NCI-H2196 treated with DMSO at 0.1 percent for 48 hours (cell line): ENCODE data around the gene FAM89A.
"Not testable (repeated sequence)": the region's sequence is repeated elsewhere in the genome, so short reads cannot be mapped to it uniquely, and the experiment has no call there.

Experiments
- DNase-seq: peaks from one replicate; lab custom pipeline; 2025; ENCODE audit not compliant: unreplicated experiment; lab: John Stamatoyannopoulos, UW

Gene FAM89A

GRCh38 chr1:231000201-231000600 is 39.9 kb downstream of the FAM89A start:
- DNase-seq: no peak

- no peak for DNase-seq
Observed at GRCh38 chr1:230994860-230995259, 45.2 kb downstream of the FAM89A start.

GRCh38 chr1:230992100-230992774 is 47.8 kb downstream of the FAM89A start:
- DNase-seq: peak; percentile 23

- DNase-seq: no peak
Observed at GRCh38 chr1:230987448-230987847, 52.6 kb downstream of the FAM89A start.

GRCh38 chr1:230986976-230987375 is 53.1 kb downstream of the FAM89A start:
- no peak for DNase-seq

GRCh38 chr1:230985711-230986110 is 54.3 kb downstream of the FAM89A start:
- no peak for DNase-seq

GRCh38 chr1:230984622-230985515 is 55.2 kb downstream of the FAM89A start:
- DNase-seq: not testable (repeated sequence)

GRCh38 chr1:230983811-230984210 is 56.2 kb downstream of the FAM89A start:
- DNase-seq: no peak

- no peak for DNase-seq
Observed at GRCh38 chr1:230982696-230983095, 57.4 kb downstream of the FAM89A start.

GRCh38 chr1:230979952-230980351 is 60.1 kb downstream of the FAM89A start:
- no peak for DNase-seq

- DNase-seq: no peak
Observed at GRCh38 chr1:230979389-230979716, 60.7 kb downstream of the FAM89A start.

GRCh38 chr1:230978491-230979388 is 61.3 kb downstream of the FAM89A start, which contains the start of the genes ARV1 and TTC13:
Gene ARV1, plus strand, starts transcription at chr1:230979094. Its CDS starts 12 bp downstream, at chr1:230979106.
Gene TTC13, minus strand, starts transcription at chr1:230978861. Its CDS starts 31 bp downstream, at chr1:230978830.
- peak; percentile 99 for DNase-seq

GRCh38 chr1:230977761-230978490 is 62.1 kb downstream of the FAM89A start:
- no peak for DNase-seq

GRCh38 chr1:230976825-230977747 is 63.0 kb downstream of the FAM89A start:
- DNase-seq: no peak

- no peak for DNase-seq
Observed at GRCh38 chr1:230976360-230976759, 63.7 kb downstream of the FAM89A start.

GRCh38 chr1:230975636-230976035 is 64.4 kb downstream of the FAM89A start:
- DNase-seq: no peak

- no peak for DNase-seq
Observed at GRCh38 chr1:230972855-230973271, 67.2 kb downstream of the FAM89A start.

- no peak for DNase-seq
Observed at GRCh38 chr1:230971771-230972170, 68.3 kb downstream of the FAM89A start.

- no peak for DNase-seq
Observed at GRCh38 chr1:230970432-230970831, 69.6 kb downstream of the FAM89A start.
